ENCODE measurements around the gene MTF1. TPM values are rescaled to one million over a fixed set of nuclear protein-coding genes. Genes with fewer than 3 reads are reported as not detected.
A peak's percentile ranks its signal among the peaks of the same experiment; 100 is the strongest.

MTF1 gene
- total and polyA plus RNA-seq, 4 donors: 2.6 to 23.3 (median 10.8) TPM

DNA sequence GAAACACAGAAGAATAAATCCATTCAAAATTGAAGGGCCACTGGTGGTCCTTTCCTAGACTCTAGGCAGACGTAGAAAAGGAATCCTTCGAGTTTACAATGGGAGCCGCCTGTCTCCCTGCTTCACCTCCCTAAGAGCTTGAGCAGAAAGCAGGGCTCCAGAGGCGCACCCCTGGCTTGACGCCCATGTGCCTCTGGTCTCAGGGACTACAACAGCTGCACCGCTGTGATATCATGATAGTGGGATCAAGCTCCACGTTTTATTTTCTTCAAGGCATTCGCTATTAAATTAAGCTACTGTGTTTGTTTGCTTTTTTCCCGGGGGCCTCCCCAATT is 52.2 kb downstream of the MTF1 start:
- DNase-seq: no peak
- no peaks in the 10 kb centered on the region for H3K27me3 ChIP-seq (ENCODE audit: control insufficient read depth in 3 of 3, insufficient read depth in 3 of 3, low read length in 2 of 3)
- H3K4me1 ChIP-seq (ENCODE audit: control insufficient read depth in 5 of 5, insufficient read depth in 5 of 5, low read length in 5 of 5): peaks cover 0 to 18% (median 7%) of the 10 kb centered on the region in 5 donors
- H3K4me3 ChIP-seq: peak overlapping the region; percentile 82
- H3K27ac ChIP-seq (ENCODE audit: low read depth in 1 of 2, low read length in 1 of 2): peak overlapping the region; percentile 85 to 94
- no peaks in the 10 kb centered on the region for H3K9me3 ChIP-seq (ENCODE audit: control insufficient read depth in 4 of 4, insufficient read depth in 3 of 4, low read length in 3 of 4)
- WGBS, 2 donors: 11 to 18% methylated on average over 9 of the region's 9 CpGs
- TF ChIP-seq, protein P1, sequence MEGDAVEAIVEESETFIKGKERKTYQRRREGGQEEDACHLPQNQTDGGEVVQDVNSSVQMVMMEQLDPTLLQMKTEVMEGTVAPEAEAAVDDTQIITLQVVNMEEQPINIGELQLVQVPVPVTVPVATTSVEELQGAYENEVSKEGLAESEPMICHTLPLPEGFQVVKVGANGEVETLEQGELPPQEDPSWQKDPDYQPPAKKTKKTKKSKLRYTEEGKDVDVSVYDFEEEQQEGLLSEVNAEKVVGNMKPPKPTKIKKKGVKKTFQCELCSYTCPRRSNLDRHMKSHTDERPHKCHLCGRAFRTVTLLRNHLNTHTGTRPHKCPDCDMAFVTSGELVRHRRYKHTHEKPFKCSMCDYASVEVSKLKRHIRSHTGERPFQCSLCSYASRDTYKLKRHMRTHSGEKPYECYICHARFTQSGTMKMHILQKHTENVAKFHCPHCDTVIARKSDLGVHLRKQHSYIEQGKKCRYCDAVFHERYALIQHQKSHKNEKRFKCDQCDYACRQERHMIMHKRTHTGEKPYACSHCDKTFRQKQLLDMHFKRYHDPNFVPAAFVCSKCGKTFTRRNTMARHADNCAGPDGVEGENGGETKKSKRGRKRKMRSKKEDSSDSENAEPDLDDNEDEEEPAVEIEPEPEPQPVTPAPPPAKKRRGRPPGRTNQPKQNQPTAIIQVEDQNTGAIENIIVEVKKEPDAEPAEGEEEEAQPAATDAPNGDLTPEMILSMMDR (IDR thresholded peaks at IDR 0.05; ENCODE audit: control extremely low read depth, extremely low read depth): no peak
- no peak for ATAC-seq (ENCODE audit: insufficient read depth, low FRiP score)
- peaks cover 20 to 30% (median 26%) of the 10 kb centered on the region in 4 donors for H3K36me3 ChIP-seq (ENCODE audit: control insufficient read depth in 4 of 4, insufficient read depth in 4 of 4, low read length in 4 of 4)
- H3K9ac ChIP-seq (ENCODE audit: insufficient read depth in 1 of 2, low read length in 2 of 2): peak overlapping the region; percentile 50 to 72

- peaks cover 20 to 50% (median 28%) of the 10 kb centered on the region in 4 donors for H3K36me3 ChIP-seq (ENCODE audit: control insufficient read depth in 4 of 4, insufficient read depth in 4 of 4, low read length in 4 of 4)
- H3K9ac ChIP-seq (ENCODE audit: insufficient read depth in 1 of 2, low read length in 2 of 2): no peak overlapping the region
- H3K27me3 ChIP-seq (ENCODE audit: control insufficient read depth in 3 of 3, insufficient read depth in 3 of 3, low read length in 2 of 3): no peaks in the 10 kb centered on the region
- 86 to 92% methylated on average over 1 of the region's 1 CpG for WGBS, 2 donors
- no peaks in the 10 kb centered on the region for H3K9me3 ChIP-seq (ENCODE audit: control insufficient read depth in 4 of 4, insufficient read depth in 3 of 4, low read length in 3 of 4)
- TF ChIP-seq, protein P1 (IDR thresholded peaks at IDR 0.05; ENCODE audit: control extremely low read depth, extremely low read depth): no peak
- no peak for ATAC-seq (ENCODE audit: insufficient read depth, low FRiP score)
- peaks cover 0 to 10% (median 4%) of the 10 kb centered on the region in 5 donors for H3K4me1 ChIP-seq (ENCODE audit: control insufficient read depth in 5 of 5, insufficient read depth in 5 of 5, low read length in 5 of 5)
- no peak overlapping the region for H3K4me3 ChIP-seq
- H3K27ac ChIP-seq (ENCODE audit: low read depth in 1 of 2, low read length in 1 of 2): no peak overlapping the region
- DNase-seq: no peak
Observed at GRCh38 chr1:37802439-37802838, 57.0 kb downstream of the MTF1 start.

DNA sequence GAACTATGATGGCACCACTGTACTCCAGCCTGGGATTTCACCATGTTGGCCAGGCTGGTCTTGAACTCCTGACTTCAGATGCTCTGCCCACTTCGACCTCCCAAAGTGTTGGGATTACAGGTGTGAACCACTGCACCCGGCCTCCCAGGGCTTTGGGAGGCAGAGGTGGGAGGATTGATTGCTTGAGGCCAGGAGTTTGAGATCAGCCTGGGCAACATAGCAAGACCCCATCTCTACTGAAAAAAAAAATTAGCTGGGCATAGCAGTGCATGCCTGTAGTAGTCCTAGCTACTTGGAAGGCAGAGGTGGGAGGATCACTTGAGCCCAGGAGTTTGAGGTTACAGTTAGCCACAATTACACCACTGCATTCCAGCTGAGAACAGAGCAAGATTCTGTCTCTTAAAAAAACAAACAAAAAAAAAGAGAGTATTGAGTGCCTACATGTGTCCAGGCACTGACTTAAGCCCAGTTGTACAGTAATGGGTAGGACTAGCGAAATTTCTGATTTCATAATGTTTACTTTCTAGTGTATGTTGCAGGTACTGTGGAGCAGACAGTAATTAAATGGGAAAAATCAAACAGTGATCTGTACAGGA is 61.5 kb downstream of the MTF1 start:
- Histone ChIP-seq H3K9me3 (ENCODE audit: control insufficient read depth in 4 of 4, insufficient read depth in 3 of 4, low read length in 3 of 4) (no peaks in the 10 kb centered on the region), H3K9ac (ENCODE audit: insufficient read depth in 1 of 2, low read length in 2 of 2) (no peak overlapping the region), H3K36me3 (ENCODE audit: control insufficient read depth in 4 of 4, insufficient read depth in 4 of 4, low read length in 4 of 4) (peaks cover 3 to 23% (median 6%) of the 10 kb centered on the region in 4 donors), H3K27me3 (ENCODE audit: control insufficient read depth in 3 of 3, insufficient read depth in 3 of 3, low read length in 2 of 3) (peaks cover 0 to 7% (median 4%) of the 10 kb centered on the region in 3 donors), H3K27ac (ENCODE audit: low read depth in 1 of 2, low read length in 1 of 2) (no peak overlapping the region), H3K4me1 (ENCODE audit: control insufficient read depth in 5 of 5, insufficient read depth in 5 of 5, low read length in 5 of 5) (peaks cover 0 to 20% (median 0%) of the 10 kb centered on the region in 5 donors), H3K4me3 (no peak overlapping the region)
- ATAC-seq (ENCODE audit: insufficient read depth, low FRiP score) (no peak), DNase-seq (no peak)
- WGBS, 2 donors: 89 to 91% methylated on average over 3 of the region's 3 CpGs
- TF ChIP-seq, protein P1 (IDR thresholded peaks at IDR 0.05; ENCODE audit: control extremely low read depth, extremely low read depth): no peak

Measured in lung (tissue), 12 donors.